ENCODE data around the gene GALNT11.

GRCh38 chr7:152085131-152085530 lies 59.7 kb downstream of the GALNT11 start:
- no peak for TF ChIP-seq CTCF (IDR thresholded peaks at IDR 0.05)
- no peak for TF ChIP-seq POLR2A (IDR thresholded peaks at IDR 0.05)
